ENCODE measurements around the gene CERS6. TPM values are rescaled to one million over a fixed set of nuclear protein-coding genes. Genes with fewer than 3 reads are reported as not detected.
"Not testable (repeated sequence)": the region's sequence is repeated elsewhere in the genome, so short reads cannot be mapped to it uniquely, and the experiment has no call there.

The CERS6 gene
- total RNA-seq, 2 donors from 2014 or later, result 13.7 to 15.8 TPM

GRCh38 chr2:168490946-168491605 is 35.0 kb downstream of the CERS6 start:
- no peak for TF ChIP-seq CTCF (IDR thresholded peaks at IDR 0.05)
- no peak overlapping the region for H3K27ac ChIP-seq
- peaks cover 0 to 3% of the 10 kb centered on the region in 2 donors for H3K4me1 ChIP-seq (ENCODE audit: control insufficient read depth in 1 of 2, low read depth in 2 of 2)
- no peaks in the 10 kb centered on the region for H3K36me3 ChIP-seq
- ATAC-seq (ENCODE audit: insufficient number of reproducible peaks, low FRiP score, low read depth) (no peak), DNase-seq (ENCODE audit: low spot score) (no peak)
- peak overlapping the region; percentile 39 for H3K4me3 ChIP-seq
- no peaks in the 10 kb centered on the region for H3K27me3 ChIP-seq (replicated peaks; ENCODE audit: insufficient read depth)
- no peaks in the 10 kb centered on the region for H3K9me3 ChIP-seq

GRCh38 chr2:168491728-168492127 is 35.7 kb downstream of the CERS6 start:
- ATAC-seq (ENCODE audit: insufficient number of reproducible peaks, low FRiP score, low read depth); H3K4me1 ChIP-seq (ENCODE audit: control insufficient read depth in 1 of 2, low read depth in 2 of 2); H3K36me3 ChIP-seq; H3K9me3 ChIP-seq; H3K4me3 ChIP-seq; DNase-seq (ENCODE audit: low spot score); H3K27me3 ChIP-seq (replicated peaks; ENCODE audit: insufficient read depth); H3K27ac ChIP-seq: not testable (repeated sequence)

GRCh38 chr2:168493219-168493618 is 37.1 kb downstream of the CERS6 start:
- not testable (repeated sequence) for H3K27ac ChIP-seq; ATAC-seq (ENCODE audit: insufficient number of reproducible peaks, low FRiP score, low read depth); DNase-seq (ENCODE audit: low spot score)

GRCh38 chr2:168494190-168494711 is 38.2 kb downstream of the CERS6 start:
- H3K4me3 ChIP-seq, result no peak overlapping the region
- ATAC-seq (ENCODE audit: insufficient number of reproducible peaks, low FRiP score, low read depth) (no peak), DNase-seq (ENCODE audit: low spot score) (no peak)
- peaks cover 0 to 3% of the 10 kb centered on the region in 2 donors for H3K4me1 ChIP-seq (ENCODE audit: control insufficient read depth in 1 of 2, low read depth in 2 of 2)
- TF ChIP-seq CTCF (IDR thresholded peaks at IDR 0.05), result no peak
- no peaks in the 10 kb centered on the region for H3K27me3 ChIP-seq (replicated peaks; ENCODE audit: insufficient read depth)
- no peaks in the 10 kb centered on the region for H3K36me3 ChIP-seq
- no peak overlapping the region for H3K27ac ChIP-seq
- no peaks in the 10 kb centered on the region for H3K9me3 ChIP-seq

More at GRCh38 chr2:168493219-168493618, 37.1 kb downstream of the CERS6 start:
- not testable (repeated sequence) for H3K27me3 ChIP-seq (replicated peaks; ENCODE audit: insufficient read depth); H3K36me3 ChIP-seq; H3K4me1 ChIP-seq (ENCODE audit: control insufficient read depth in 1 of 2, low read depth in 2 of 2); H3K4me3 ChIP-seq; H3K9me3 ChIP-seq

- peaks cover 0 to 1% of the 10 kb centered on the region in 2 donors for H3K4me1 ChIP-seq (ENCODE audit: control insufficient read depth in 1 of 2, low read depth in 2 of 2)
- no peaks in the 10 kb centered on the region for H3K27me3 ChIP-seq (replicated peaks; ENCODE audit: insufficient read depth)
- no peak overlapping the region for H3K27ac ChIP-seq
- no peaks in the 10 kb centered on the region for H3K36me3 ChIP-seq
- TF ChIP-seq CTCF (IDR thresholded peaks at IDR 0.05), result no peak
- no peaks in the 10 kb centered on the region for H3K9me3 ChIP-seq
- no peak overlapping the region for H3K4me3 ChIP-seq
- ATAC-seq (ENCODE audit: insufficient number of reproducible peaks, low FRiP score, low read depth) (no peak), DNase-seq (ENCODE audit: low spot score) (no peak)
These were observed 39.5 kb downstream of the CERS6 start for GRCh38 chr2:168495524-168495923.

GRCh38 chr2:168496906-168497305 is 40.8 kb downstream of the CERS6 start:
- no peak for TF ChIP-seq CTCF (IDR thresholded peaks at IDR 0.05)
- ATAC-seq (ENCODE audit: insufficient number of reproducible peaks, low FRiP score, low read depth), result no peak
- Histone ChIP-seq H3K4me1 (ENCODE audit: control insufficient read depth in 1 of 2, low read depth in 2 of 2) (no peaks in the 10 kb centered on the region), H3K27me3 (replicated peaks; ENCODE audit: insufficient read depth) (no peaks in the 10 kb centered on the region), H3K9me3 (no peaks in the 10 kb centered on the region), H3K4me3 (no peak overlapping the region), H3K27ac (no peak overlapping the region), H3K36me3 (no peaks in the 10 kb centered on the region)
- no peak for DNase-seq (ENCODE audit: low spot score)
